SH-SY5Y (cell line): ENCODE data around the gene NPL.

Experiments used
- GATA2 ChIP-seq: IDR thresholded peaks from 2 replicates; pipeline ENCODE4 v1.6.1; 2011; ENCODE audit warnings: mild to moderate bottlenecking, low read depth, low read length
- GATA3 ChIP-seq: IDR thresholded peaks from 2 replicates; pipeline ENCODE4 v1.6.1; 2011; ENCODE audit warnings: low read depth, mild to moderate bottlenecking, low read length, moderate library complexity

DNA sequence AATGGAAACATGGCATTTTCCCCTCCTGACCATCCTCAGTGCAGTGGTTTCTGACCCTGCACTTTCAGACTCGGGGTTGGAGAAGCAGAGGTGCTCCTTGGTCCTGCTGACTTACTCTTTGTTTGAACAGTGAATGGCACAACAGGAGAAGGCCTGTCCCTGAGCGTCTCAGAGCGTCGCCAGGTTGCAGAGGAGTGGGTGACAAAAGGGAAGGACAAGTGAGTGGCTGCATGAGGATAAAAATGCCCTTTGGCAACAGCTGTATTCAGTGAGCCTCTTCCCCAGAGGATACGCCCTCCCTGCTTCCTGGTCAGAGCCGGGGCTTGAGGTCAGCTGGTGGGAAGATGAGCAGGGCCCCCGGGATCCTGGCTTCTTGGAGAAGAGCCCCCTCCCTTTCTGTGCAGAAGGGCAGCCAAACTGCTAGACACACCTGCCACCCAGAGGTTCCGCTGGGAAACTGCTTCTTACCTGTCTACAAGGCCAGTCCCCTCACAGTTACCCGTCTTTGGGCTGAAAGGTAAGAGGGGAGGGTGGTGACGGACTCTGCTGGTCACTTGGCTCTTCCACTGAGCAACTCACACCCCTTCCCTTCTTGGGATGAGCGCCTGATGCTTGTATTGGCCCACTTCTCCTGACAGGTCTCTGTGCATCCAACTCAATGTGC is 16.6 kb downstream of the NPL start:
- no peak for TF ChIP-seq GATA2
- no peak for TF ChIP-seq GATA3
